AG04450 (cell line): ENCODE results near the gene ANXA6. TPM values are rescaled to one million over a fixed set of nuclear protein-coding genes. Genes with fewer than 3 reads are reported as not detected.
"Not testable (repeated sequence)": the region's sequence is repeated elsewhere in the genome, so short reads cannot be mapped to it uniquely, and the experiment has no call there.

Experiments used
- CTCF ChIA-PET: fragments of 300-600, 350-600 bp; formaldehyde crosslinking; extraction: SDS; loops from one replicate; lab custom pipeline; 2022; ENCODE audit warnings: antibody characterized with exemption, inconsistent platforms; lab: Charles Lee
- POLR2A ChIA-PET: fragments of 350-600 bp; formaldehyde crosslinking; extraction: SDS; loops from one replicate; lab custom pipeline; 2021; ENCODE audit warnings: antibody characterized with exemption, inconsistent platforms; lab: Yijun Ruan, JAX
- DNase-seq: peaks from one replicate; pipeline ENCODE4 v3.0.0-alpha.2; 2011; ENCODE audit warnings: low read depth, low spot score
- H3K27ac ChIP-seq: one replicate; pipeline ENCODE4 v1.5.1; 2012; ENCODE audit warnings: low read depth, low read length, control low read depth
- H3K27me3 ChIP-seq: one replicate; pipeline ENCODE4 v1.6.0; 2012; ENCODE audit warnings: low read length; ENCODE audit not compliant: control insufficient read depth, insufficient read depth
- H3K4me3 ChIP-seq: 2 replicates; pipeline ENCODE4 v1.5.1; 2011; ENCODE audit warnings: mild to moderate bottlenecking, low read depth, low read length, control low read depth
- H3K9me3 ChIP-seq: 2 replicates; pipeline ENCODE4 v1.5.1; 2012; ENCODE audit warnings: low read length; ENCODE audit not compliant: control insufficient read depth, insufficient read depth
- polyA plus RNA-seq: library from polyadenylated mRNA; depleted of rRNA; stranded (reverse); fragments of >200 nt; gene quantifications from 2 replicates; pipeline ENCODE4 v1.2.3, GENCODE V29; 2011
- TF ChIP-seq, protein P1 (sequence below): IDR thresholded peaks from 2 replicates; pipeline ENCODE4 v1.5.1; 2011; ENCODE audit warnings: low read depth, low read length, control low read depth, inconsistent platforms

The ANXA6 gene
- polyA plus RNA-seq, 1 experiment, result 502 TPM

DNA sequence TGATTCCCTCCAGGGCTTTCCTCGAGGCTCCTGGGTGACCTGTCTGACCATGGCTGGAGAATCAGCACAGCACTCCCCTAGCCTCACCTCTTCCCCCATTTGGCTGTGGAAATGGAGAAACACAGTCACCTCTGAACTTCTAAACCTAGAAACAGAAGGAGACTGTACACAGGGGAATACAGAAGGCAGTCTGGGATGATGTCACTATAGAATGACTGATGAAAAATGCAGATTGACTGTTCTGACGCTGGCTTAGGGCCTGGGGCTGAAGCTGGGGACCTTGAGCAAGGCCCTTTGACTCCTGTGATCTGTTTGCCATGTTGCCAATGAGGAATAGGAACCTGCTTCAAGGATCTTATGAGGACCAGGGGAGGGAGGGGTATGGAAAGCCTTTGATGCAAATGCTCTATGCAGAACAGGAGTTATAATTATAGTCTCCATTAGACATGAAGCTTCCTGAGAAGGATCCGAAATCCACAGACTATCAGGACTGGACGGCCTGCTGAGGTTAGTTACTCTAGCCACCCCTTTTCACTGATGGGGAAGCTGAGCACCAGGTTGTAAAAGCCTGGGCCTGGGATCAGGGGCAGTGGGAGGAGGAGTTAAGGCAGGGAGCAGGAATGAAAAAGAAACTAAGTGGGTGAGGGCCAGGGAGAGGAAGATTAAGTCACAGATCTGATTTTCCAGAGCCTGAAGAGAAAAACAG is 24.4 kb upstream of the ANXA6 start:
- ChIA-PET CTCF (interaction anchor here (0.7 to 1.1 kb wide), 2 partner anchors 17 to 19 kb away, joined by 3 to 6 read pairs; no protein-coding TSS in a partner anchor), POLR2A (no interaction called here)
- Histone ChIP-seq H3K27ac (no peak overlapping the region), H3K4me3 (no peak overlapping the region), H3K9me3 (no peaks in the 10 kb centered on the region), H3K27me3 (peaks cover 9% of the 10 kb centered on the region)
- DNase-seq, result no peak
- TF ChIP-seq, protein P1, sequence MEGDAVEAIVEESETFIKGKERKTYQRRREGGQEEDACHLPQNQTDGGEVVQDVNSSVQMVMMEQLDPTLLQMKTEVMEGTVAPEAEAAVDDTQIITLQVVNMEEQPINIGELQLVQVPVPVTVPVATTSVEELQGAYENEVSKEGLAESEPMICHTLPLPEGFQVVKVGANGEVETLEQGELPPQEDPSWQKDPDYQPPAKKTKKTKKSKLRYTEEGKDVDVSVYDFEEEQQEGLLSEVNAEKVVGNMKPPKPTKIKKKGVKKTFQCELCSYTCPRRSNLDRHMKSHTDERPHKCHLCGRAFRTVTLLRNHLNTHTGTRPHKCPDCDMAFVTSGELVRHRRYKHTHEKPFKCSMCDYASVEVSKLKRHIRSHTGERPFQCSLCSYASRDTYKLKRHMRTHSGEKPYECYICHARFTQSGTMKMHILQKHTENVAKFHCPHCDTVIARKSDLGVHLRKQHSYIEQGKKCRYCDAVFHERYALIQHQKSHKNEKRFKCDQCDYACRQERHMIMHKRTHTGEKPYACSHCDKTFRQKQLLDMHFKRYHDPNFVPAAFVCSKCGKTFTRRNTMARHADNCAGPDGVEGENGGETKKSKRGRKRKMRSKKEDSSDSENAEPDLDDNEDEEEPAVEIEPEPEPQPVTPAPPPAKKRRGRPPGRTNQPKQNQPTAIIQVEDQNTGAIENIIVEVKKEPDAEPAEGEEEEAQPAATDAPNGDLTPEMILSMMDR, result no peak

DNA sequence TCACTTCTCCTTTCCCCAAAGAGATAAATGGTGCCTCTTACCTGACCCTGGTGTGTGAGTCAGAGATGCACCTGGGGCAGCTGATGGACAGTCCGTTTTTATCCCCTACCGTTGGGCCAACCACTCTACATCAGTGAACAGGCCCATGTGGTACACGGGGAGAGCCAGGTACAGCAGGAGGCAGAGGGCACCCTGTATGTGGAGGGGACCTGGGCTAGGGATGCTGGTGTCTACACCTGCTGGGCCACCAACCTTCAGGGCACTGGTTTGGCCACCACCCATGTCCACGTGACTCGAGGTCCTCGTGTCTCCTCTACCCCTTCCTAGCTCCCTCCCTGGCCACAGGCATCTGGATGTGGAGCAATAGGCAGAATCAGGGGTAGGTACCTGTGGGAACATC is 22.7 kb upstream of the ANXA6 start:
- TF ChIP-seq, protein P1, result no peak
- POLR2A ChIA-PET, result no interaction called here
- H3K4me3 ChIP-seq, result no peak overlapping the region
- no peak overlapping the region for H3K27ac ChIP-seq
- no peaks in the 10 kb centered on the region for H3K9me3 ChIP-seq
- peaks cover 9% of the 10 kb centered on the region for H3K27me3 ChIP-seq
- CTCF ChIA-PET, result interaction anchor here (0.6 kb wide), 1 partner anchor 178 kb away, joined by 3 read pairs; no protein-coding TSS in a partner anchor
- no peak for DNase-seq

DNA sequence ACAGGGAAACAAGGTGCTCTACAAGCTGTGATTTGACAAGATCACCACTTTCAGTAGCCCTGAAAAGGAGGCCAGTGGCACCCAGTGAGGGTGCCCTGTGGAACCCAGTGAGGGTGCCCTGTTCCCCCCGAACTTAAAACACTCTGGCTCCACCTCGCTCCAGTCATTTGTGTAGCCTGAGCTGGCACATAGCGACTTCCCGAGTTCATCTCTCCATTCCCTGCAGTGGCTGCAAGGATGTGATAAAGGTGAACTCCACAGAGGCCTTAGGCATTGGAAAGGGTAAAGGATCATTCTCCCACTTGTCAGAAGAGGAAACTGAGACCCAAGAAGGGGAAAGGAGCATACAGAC is 21.9 kb upstream of the ANXA6 start:
- Histone ChIP-seq H3K9me3 (no peaks in the 10 kb centered on the region), H3K27me3 (peaks cover 9% of the 10 kb centered on the region), H3K4me3 (no peak overlapping the region), H3K27ac (no peak overlapping the region)
- TF ChIP-seq, protein P1, result no peak
- CTCF ChIA-PET, result interaction anchor here (0.9 kb wide), 1 partner anchor 15 kb away, joined by 3 read pairs; no protein-coding TSS in a partner anchor
- POLR2A ChIA-PET, result no interaction called here
- DNase-seq, result no peak

DNA sequence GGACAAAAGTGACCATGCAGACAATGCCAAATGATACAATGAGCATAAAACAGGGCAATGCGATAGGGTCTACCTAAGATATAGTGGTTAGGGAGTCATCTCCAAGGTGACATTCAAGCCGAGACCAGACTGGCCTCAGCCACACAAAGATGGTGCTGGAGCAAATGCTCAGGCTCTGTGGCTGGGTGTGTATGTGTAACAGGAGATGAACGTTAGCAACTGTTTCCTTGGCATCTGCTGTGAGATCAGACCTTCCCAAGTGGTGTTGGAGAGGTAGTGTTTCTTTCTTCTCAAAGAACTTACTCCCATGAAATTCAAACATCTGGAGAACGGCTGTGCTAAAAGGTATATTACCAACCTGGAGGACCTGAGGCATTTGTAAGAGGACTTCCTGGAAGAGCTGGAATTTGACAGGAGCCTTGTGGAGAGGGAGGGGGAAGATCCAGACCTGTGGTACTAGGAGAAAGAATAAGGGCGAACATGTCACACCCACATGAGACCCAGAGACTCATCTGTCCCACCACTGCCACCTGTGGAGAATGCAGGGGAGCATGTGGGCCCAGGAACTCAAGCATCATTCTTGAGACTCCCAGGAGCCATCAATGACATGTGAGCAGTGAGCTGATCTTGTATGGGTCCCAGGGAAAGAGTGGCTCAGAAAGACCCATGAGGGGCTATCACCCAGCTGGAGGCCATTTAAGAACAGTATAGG is 21.4 kb upstream of the ANXA6 start:
- DNase-seq, result no peak
- Histone ChIP-seq H3K4me3 (no peak overlapping the region), H3K27ac (no peak overlapping the region), H3K27me3 (peaks cover 9% of the 10 kb centered on the region), H3K9me3 (no peaks in the 10 kb centered on the region)
- ChIA-PET POLR2A (no interaction called here), CTCF (interaction anchor here (0.9 kb wide), 1 partner anchor 14 kb away, joined by 3 read pairs; no protein-coding TSS in a partner anchor)
- TF ChIP-seq, protein P1, result no peak

DNA sequence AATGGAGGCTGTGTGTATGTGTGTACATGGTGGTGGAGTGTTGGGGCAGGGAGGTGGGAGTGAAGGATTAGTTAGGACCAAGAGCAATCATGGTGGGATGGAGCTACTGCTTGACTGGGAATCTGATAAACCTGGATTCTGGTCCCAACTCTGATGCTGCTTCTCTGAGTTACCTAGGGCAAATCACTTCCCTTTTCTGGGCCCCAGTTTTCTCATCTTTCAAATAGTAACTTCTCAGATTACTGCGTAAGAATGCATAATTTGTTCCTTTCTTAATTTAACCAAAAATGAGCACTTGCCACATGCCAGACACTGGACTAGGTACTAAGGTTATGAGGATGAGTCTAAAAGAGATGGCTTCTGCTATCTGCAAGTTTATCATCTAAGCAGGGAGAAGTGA is 20.8 kb upstream of the ANXA6 start:
- Histone ChIP-seq H3K27me3 (peaks cover 9% of the 10 kb centered on the region), H3K4me3 (no peak overlapping the region), H3K27ac (no peak overlapping the region), H3K9me3 (no peaks in the 10 kb centered on the region)
- ChIA-PET CTCF (no interaction called here), POLR2A (no interaction called here)
- no peak for DNase-seq
- TF ChIP-seq, protein P1, result no peak

DNA sequence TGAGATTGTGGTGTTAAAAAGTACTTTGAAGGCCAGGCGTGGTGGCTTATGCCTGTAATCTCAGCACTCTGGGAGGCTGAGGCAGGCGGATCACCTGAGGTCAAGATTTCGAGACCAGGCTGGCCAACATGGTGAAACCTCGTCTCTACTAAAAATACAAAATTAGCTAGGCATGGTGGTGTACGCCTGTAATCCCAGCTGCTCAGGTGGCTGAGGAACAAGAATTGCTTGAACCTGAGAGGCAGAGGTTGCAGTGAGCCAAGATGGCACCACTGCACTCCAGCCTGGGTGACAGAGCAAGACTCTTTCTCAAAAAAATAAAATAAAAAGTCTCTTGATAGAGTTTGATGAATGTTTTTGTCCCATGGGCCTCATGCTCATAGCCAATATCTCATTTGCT is 18.7 kb upstream of the ANXA6 start:
- H3K9me3 ChIP-seq, H3K27ac ChIP-seq, H3K4me3 ChIP-seq, H3K27me3 ChIP-seq, DNase-seq, POLR2A ChIA-PET: not testable (repeated sequence)
- CTCF ChIA-PET, result interaction anchor here (0.7 to 1.0 kb wide), 2 partner anchors 10 to 11 kb away, joined by 3 read pairs; no protein-coding TSS in a partner anchor
